NCI-H128 (cell line): ENCODE measurements around the gene ACTC1.

ENCODE experiments used
- DNase-seq: peaks from one replicate; lab custom pipeline; 2025; ENCODE audit not compliant: unreplicated experiment; lab: John Stamatoyannopoulos, UW

ACTC1 gene

GRCh38 chr15:34802371-34802770 lies 7.0 kb upstream of the ACTC1 start:
- DNase-seq = no peak

DNA sequence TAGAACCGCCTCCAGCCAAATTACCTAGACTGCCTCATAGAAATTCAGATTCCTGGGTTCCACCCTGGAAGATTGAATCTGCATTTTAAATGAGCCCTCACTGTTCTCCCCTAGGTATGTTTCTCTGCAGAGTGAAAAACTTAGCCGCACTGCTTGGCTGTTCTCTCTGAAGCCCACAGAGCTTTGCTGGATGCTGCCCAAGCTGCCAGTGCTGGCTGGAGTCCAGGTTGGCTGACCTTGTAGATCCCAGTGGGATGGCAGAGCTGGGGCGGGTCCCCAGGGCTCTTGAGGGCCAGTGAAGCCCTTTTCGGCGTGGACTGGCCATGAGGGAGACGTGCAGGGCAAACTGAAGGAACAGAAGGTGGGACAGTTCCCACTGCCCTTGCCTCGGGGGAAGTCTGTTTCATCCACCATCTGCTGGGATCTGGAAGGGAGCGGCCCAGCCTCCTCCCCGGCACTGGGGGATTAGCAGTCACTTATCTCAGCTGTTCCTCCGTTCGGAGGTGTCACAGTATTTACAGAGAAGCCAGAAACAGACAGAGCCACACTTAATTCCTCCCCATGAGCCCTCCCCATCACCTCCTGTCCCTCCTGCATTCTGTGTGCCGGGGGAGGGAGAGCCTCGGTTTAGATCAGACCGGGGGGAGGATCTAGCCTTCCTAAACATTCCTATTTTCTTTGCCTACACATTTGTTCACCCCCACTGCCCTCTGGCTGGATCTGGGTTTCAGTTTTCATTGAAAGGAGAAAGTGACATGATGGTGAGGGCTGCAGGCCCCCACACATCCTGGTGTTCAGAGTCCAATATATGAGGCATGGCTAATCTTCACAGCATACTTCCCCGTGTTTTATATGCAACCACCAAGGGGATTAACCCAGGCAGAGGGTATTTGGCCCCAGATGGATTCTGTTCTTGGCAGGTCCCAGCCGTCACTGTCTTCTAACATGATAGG lies 4.1 kb upstream of the ACTC1 start:
- DNase-seq = peak; percentile 1

DNA sequence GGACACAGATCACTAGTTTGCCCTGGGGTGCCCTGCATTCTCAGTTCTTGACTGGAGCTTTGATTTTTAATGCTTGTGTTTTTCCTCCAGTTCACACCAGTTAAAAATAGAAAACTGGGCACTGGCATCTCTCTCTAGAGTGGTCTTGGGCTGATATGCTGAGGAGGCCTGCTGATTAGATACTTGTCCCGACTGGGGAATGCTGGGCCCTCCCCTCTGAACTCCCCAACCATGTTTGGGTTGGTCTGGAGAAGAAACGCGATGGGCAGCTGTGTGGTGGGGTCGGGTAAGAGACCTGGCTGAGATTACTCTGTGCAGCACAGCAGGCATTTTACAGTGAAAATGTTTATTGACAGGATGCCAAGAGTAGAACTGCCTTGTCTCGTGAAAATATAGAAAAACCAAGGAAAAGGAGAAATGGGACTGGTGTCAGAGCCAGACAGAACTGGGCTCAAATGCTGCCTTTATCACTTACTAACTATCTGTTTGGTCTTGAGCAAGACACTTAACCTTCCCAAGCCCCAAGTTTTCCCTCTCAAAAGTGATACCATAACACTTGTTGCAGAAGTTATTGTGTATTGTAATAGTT lies 1.6 kb upstream of the ACTC1 start:
- DNase-seq = no peak

- DNase-seq = no peak
Measured at GRCh38 chr15:34794590-34795206, 651 bp downstream of the ACTC1 start.

DNA sequence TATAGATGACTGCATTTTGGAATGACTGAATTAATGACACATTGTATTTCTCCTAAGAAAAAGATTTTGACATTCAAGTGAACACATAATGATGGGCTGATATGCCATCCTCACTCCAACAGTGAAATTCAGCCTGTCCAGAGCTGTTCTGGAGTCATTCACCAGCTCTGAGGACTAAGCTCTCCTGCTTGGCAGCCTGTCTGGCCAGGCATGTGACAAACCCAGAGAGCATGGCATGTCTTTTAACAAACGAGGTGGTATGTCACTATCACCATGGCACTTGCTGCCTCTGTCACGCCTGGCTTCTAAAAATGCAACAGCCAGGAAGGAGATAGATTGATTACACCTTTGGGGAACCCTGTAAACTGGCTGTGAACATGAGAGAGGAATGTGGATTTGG lies 1.4 kb downstream of the ACTC1 start:
- DNase-seq = no peak

DNA sequence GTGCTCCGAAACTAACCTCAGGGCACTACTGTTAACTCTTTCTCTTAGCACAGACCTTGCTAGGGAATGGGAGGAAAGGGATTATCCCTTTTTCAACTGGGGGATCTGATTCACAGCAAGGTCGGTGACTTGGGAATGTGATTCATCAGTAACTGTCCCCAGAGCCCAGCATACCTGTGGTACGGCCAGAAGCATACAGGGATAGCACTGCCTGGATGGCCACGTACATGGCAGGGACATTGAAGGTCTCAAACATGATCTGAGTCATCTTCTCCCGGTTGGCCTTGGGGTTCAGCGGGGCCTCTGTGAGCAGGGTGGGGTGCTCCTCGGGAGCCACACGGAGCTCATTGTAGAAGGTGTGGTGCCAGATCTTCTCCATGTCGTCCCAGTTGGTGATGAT lies 2.3 kb downstream of the ACTC1 start:
- DNase-seq = no peak

GRCh38 chr15:34791701-34792100 lies 3.6 kb downstream of the ACTC1 start:
- DNase-seq = no peak

GRCh38 chr15:34790121-34790520 lies 5.2 kb downstream of the ACTC1 start:
- DNase-seq = no peak

- no peak for DNase-seq
Measured at GRCh38 chr15:34789326-34789725, 6.0 kb downstream of the ACTC1 start.

- DNase-seq = no peak
Measured at GRCh38 chr15:34786206-34786605, 9.1 kb downstream of the ACTC1 start.

GRCh38 chr15:34783991-34784390 lies 11.4 kb downstream of the ACTC1 start:
- DNase-seq = no peak

DNA sequence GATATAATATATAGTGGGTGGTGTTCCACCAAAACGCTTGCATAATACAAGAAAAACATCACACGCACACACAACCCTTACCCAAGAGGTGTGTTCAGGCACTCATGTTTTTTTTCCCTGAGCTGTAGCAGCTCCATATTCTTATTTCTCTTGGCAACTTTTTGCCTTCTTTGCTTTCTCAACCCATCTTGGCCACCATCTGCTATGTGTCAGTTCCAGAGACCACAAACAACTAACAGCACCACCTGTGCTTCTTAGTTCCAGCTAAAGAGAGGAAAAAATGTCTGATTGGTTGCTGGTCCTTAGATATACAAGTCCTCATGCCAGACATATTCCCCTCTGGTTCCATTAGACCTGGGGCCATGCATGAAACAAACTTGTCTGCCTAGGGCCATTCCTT lies 11.9 kb downstream of the ACTC1 start:
- no peak for DNase-seq

- DNase-seq = no peak
Measured at GRCh38 chr15:34782901-34783300, 12.4 kb downstream of the ACTC1 start.

- DNase-seq = no peak
Measured at GRCh38 chr15:34780725-34781124, 14.6 kb downstream of the ACTC1 start.

DNA sequence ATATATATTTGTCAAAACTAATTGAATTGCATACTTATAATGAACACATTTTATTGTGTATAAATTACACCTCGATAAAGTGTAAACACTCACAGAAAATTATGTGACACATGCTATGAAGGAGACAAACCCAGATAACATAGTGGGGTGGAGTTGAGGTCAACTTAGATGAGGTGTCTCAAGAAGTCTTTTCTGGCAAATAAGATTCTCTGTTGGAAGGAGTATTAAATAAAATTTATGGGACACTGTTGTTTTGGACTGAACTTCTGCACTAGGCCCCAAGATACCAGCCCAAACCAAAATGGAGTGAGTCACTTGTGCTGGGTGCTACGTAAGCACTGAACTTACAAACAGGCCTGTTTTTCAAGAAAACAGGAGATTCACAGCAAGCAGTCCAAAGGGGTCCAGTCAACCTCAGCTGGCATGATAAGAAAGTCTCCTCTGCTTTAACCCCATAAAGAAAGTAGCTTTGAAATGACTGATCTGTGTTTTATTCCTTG lies 18.7 kb downstream of the ACTC1 start:
- DNase-seq = no peak

- no peak for DNase-seq
Measured at GRCh38 chr15:34773917-34774316, 21.4 kb downstream of the ACTC1 start.

- DNase-seq = no peak
Measured at GRCh38 chr15:34773013-34773412, 22.3 kb downstream of the ACTC1 start.

DNA sequence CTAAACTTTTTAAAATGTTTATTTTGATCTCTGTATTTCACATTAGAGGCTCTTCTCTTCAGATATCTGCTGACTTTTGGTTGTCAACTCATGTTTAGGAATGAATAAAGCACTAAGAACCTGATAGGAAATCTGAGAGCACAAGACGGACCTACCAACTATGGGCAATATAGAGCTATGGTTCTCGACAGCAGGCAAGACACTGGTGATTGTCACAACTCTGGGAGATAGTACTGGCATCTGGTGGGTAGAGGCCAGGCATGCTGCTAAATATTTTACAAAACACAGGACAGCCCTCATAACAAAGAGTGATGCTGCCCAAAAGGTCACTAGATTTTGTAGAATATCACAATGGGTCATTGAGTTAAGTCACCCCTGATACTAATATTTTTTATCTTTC lies 23.0 kb downstream of the ACTC1 start:
- DNase-seq = no peak

DNA sequence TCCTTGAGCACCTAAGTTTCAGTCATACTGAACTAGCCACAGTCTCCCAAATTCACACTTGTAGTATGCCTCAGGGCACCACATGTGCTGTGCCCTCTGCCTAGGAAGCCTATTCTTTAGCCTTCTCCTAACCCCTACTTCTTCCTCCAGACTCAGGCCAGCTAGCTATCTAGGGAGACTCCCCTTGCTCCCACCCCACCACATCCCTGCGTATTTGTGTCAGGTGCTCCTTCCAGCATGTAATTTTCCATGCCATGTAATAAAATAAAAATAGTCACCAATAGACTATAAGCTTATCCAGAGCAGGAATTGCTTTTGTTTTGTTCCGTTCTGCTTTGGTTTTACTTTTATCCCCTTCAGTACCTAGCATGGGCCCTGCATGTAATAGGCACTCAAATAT lies 25.6 kb downstream of the ACTC1 start:
- no peak for DNase-seq

GRCh38 chr15:34768530-34768929 lies 26.8 kb downstream of the ACTC1 start:
- no peak for DNase-seq

GRCh38 chr15:34765741-34766140 lies 29.6 kb downstream of the ACTC1 start:
- no peak for DNase-seq

- DNase-seq = no peak
Measured at GRCh38 chr15:34760909-34761308, 34.4 kb downstream of the ACTC1 start.
